HUDEP-2 (cell line): ENCODE measurements around the gene GRK5.
A peak's percentile ranks its signal among the peaks of the same experiment; 100 is the strongest.
"Not testable (repeated sequence)": the region's sequence is repeated elsewhere in the genome, so short reads cannot be mapped to it uniquely, and the experiment has no call there.

Source experiments
- DNase-seq, 76 experiments: peaks; one replicate each; lab custom pipeline; 2025; ENCODE audit not compliant: unreplicated experiment in 76 of 76; lab: John Stamatoyannopoulos, UW

GRK5 gene

GRCh38 chr10:119207366-119207666, at the start of gene GRK5:
Gene GRK5, plus strand, starts transcription at chr10:119207571. Its CDS starts 347 bp downstream, at chr10:119207918.
- DNase-seq, result peak in 73 of 76 experiments; percentile 14 to 90 (median 80)

GRCh38 chr10:119159332-119159731, 48.0 kb upstream of the GRK5 start:
- no peak for DNase-seq

- peak in 1 of 76 experiments; percentile 8 for DNase-seq
Observed at GRCh38 chr10:119161680-119162451, 45.5 kb upstream of the GRK5 start.

- DNase-seq, result no peak
Observed at GRCh38 chr10:119162452-119163092, 44.8 kb upstream of the GRK5 start.

GRCh38 chr10:119165171-119166117, 41.9 kb upstream of the GRK5 start, which contains the start of gene SFXN4:
Gene SFXN4, minus strand, starts transcription at chr10:119165714. Its CDS starts 67 bp downstream, at chr10:119165647.
- DNase-seq, result peak in 72 of 76 experiments; percentile 11 to 85 (median 68)

GRCh38 chr10:119166118-119166500, 41.3 kb upstream of the GRK5 start:
- DNase-seq, result peak in 1 of 76 experiments; percentile 47

GRCh38 chr10:119166564-119166963, 40.8 kb upstream of the GRK5 start:
- no peak for DNase-seq

- DNase-seq, result no peak
Observed at GRCh38 chr10:119167041-119167440, 40.3 kb upstream of the GRK5 start.

- no peak for DNase-seq
Observed at GRCh38 chr10:119174109-119174508, 33.3 kb upstream of the GRK5 start.

GRCh38 chr10:119176166-119176565, 31.2 kb upstream of the GRK5 start:
- DNase-seq, result no peak

GRCh38 chr10:119177708-119178371, 29.5 kb upstream of the GRK5 start:
- DNase-seq, result peak in 1 of 76 experiments; percentile 59

GRCh38 chr10:119178372-119179119, 28.8 kb upstream of the GRK5 start, which contains the start of gene PRDX3:
Gene PRDX3, minus strand, starts transcription at chr10:119178812. Its CDS starts 22 bp downstream, at chr10:119178790.
- peak in 75 of 76 experiments; percentile 5 to 93 (median 80) for DNase-seq

- not testable (repeated sequence) for DNase-seq
Observed at GRCh38 chr10:119180850-119181400, 26.4 kb upstream of the GRK5 start.

GRCh38 chr10:119183664-119184412, 23.5 kb upstream of the GRK5 start:
- DNase-seq, result no peak

GRCh38 chr10:119189811-119190282, 17.5 kb upstream of the GRK5 start:
- no peak for DNase-seq

- DNase-seq, result no peak
Observed at GRCh38 chr10:119190353-119190752, 17.0 kb upstream of the GRK5 start.

- DNase-seq, result no peak
Observed at GRCh38 chr10:119190954-119191785, 16.2 kb upstream of the GRK5 start.

GRCh38 chr10:119191881-119192280, 15.5 kb upstream of the GRK5 start:
- DNase-seq, result no peak
